HEK293T (cell line): ENCODE measurements around the gene SRGAP1.
"Not testable (repeated sequence)": the region's sequence is repeated elsewhere in the genome, so short reads cannot be mapped to it uniquely, and the experiment has no call there.

Source experiments
- CTCF ChIA-PET: fragments of 350-600 bp; formaldehyde crosslinking; extraction: SDS; loops from one replicate; lab custom pipeline; 2021; ENCODE audit warnings: antibody characterized with exemption, inconsistent platforms; lab: Yijun Ruan, JAX
- POLR2A ChIA-PET: fragments of 350-600 bp; formaldehyde crosslinking; extraction: SDS; loops from one replicate; lab custom pipeline; 2020; ENCODE audit warnings: antibody characterized with exemption, inconsistent platforms; lab: Yijun Ruan, JAX
- DNase-seq: peaks from one replicate; pipeline ENCODE4 v3.0.0; 2012; ENCODE audit warnings: mixed read lengths; ENCODE audit errors: extremely low spot score
- ARNT ChIP-seq: fragments of 450-650 bp; IDR thresholded peaks from 2 replicates; pipeline ENCODE4 v1.6.1; 2017; ENCODE audit warnings: mild to moderate bottlenecking
- BHLHE40 ChIP-seq: fragments of 450-650 bp; IDR thresholded peaks from 2 replicates; pipeline ENCODE4 v1.6.1; 2016; ENCODE audit warnings: mild to moderate bottlenecking, moderate library complexity, borderline replicate concordance
- CTBP1 ChIP-seq: fragments of 450-650 bp; IDR thresholded peaks from 2 replicates; pipeline ENCODE4 v1.6.1; 2016; ENCODE audit warnings: borderline replicate concordance
- ELF4 ChIP-seq: fragments of 450-650 bp; IDR thresholded peaks from 2 replicates; pipeline ENCODE4 v1.6.1; 2017; ENCODE audit warnings: antibody characterized with exemption
- FOXA1 ChIP-seq: fragments of 450-650 bp; IDR thresholded peaks from 2 replicates; pipeline ENCODE4 v1.6.1; 2016; ENCODE audit warnings: mild to moderate bottlenecking
- FOXK2 ChIP-seq: fragments of 450-650 bp; IDR thresholded peaks from 2 replicates; pipeline ENCODE4 v1.6.1; 2016; ENCODE audit warnings: mild to moderate bottlenecking
- FOXM1 ChIP-seq: fragments of 450-650 bp; IDR thresholded peaks from 2 replicates; pipeline ENCODE4 v1.6.1; 2017; ENCODE audit warnings: mild to moderate bottlenecking, borderline replicate concordance
- HDGF ChIP-seq: fragments of 450-650 bp; IDR thresholded peaks from 2 replicates; pipeline ENCODE4 v1.6.1; 2017; ENCODE audit warnings: antibody characterized with exemption, borderline replicate concordance
- L3MBTL2 ChIP-seq: fragments of 450-650 bp; conservative IDR thresholded peaks from 2 replicates; pipeline ENCODE4 v1.6.1; 2016; ENCODE audit warnings: mild to moderate bottlenecking
- LEF1 ChIP-seq: fragments of 450-650 bp; IDR thresholded peaks from 2 replicates; pipeline ENCODE4 v1.6.1; 2017; ENCODE audit warnings: mild to moderate bottlenecking, borderline replicate concordance
- NFRKB ChIP-seq: fragments of 450-650 bp; IDR thresholded peaks from 2 replicates; pipeline ENCODE4 v1.6.1; 2016; ENCODE audit warnings: mild to moderate bottlenecking, moderate library complexity
- PKNOX1 ChIP-seq: fragments of 450-650 bp; IDR thresholded peaks from 2 replicates; pipeline ENCODE4 v1.6.1; 2016
- SP1 ChIP-seq: fragments of 450-650 bp; IDR thresholded peaks from 2 replicates; pipeline ENCODE4 v1.6.1; 2017
- SUZ12 ChIP-seq: fragments of 450-650 bp; IDR thresholded peaks from 2 replicates; pipeline ENCODE4 v1.6.1; 2016; ENCODE audit warnings: mild to moderate bottlenecking
- TARDBP ChIP-seq: fragments of 450-650 bp; IDR thresholded peaks from 2 replicates; pipeline ENCODE4 v1.6.1; 2016
- ZNF384 ChIP-seq: fragments of 450-650 bp; IDR thresholded peaks from 2 replicates; pipeline ENCODE4 v1.6.1; 2016

Gene SRGAP1

GRCh38 chr12:63836046-63836445 is 8.5 kb upstream of the SRGAP1 start:
- no peak for TF ChIP-seq ZNF384
- no peak for TF ChIP-seq ARNT
- no peak for TF ChIP-seq TARDBP
- TF ChIP-seq PKNOX1, result no peak
- TF ChIP-seq NFRKB, result no peak
- TF ChIP-seq CTBP1, result no peak
- TF ChIP-seq FOXA1, result no peak
- TF ChIP-seq LEF1, result no peak
- no peak for TF ChIP-seq FOXK2
- no peak for TF ChIP-seq SUZ12
- TF ChIP-seq BHLHE40, result no peak
- TF ChIP-seq L3MBTL2, result no peak
- no peak for TF ChIP-seq SP1
- TF ChIP-seq FOXM1, result no peak
- TF ChIP-seq HDGF, result no peak
- TF ChIP-seq ELF4, result no peak
- ChIA-PET POLR2A (no interaction called here), CTCF (interaction anchor here (1.0 kb wide), 1 partner anchor 9 kb away, joined by 10 read pairs; no protein-coding TSS in a partner anchor)
- no peak for DNase-seq

DNA sequence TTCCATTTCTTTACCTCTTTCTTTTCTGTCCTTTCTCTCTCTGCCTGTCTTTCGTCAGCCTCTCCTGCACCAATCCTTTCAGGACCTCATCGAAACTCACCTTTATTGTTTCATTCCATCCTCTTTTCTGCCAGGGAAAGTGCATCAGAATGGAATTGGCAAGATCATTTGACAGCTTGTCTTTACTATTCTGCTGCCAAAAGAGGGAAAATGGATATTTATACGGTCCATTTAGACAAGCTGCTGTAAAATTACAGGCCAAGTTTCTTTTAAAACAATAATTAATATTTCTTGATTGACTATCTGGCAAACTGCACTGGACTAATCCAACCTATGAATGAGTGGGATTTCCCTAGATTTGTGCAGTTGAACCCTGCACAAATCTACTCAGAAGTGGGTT is 7.6 kb upstream of the SRGAP1 start:
- CTCF ChIA-PET, result no interaction called here
- POLR2A ChIA-PET, result no interaction called here
- TF ChIP-seq L3MBTL2 (no peak), FOXM1 (no peak), SP1 (no peak), ELF4 (no peak), ARNT (no peak), FOXA1 (no peak), FOXK2 (no peak), LEF1 (no peak), CTBP1 (no peak), SUZ12 (no peak), BHLHE40 (no peak), ZNF384 (no peak), HDGF (no peak)
- DNase-seq, result no peak

DNA sequence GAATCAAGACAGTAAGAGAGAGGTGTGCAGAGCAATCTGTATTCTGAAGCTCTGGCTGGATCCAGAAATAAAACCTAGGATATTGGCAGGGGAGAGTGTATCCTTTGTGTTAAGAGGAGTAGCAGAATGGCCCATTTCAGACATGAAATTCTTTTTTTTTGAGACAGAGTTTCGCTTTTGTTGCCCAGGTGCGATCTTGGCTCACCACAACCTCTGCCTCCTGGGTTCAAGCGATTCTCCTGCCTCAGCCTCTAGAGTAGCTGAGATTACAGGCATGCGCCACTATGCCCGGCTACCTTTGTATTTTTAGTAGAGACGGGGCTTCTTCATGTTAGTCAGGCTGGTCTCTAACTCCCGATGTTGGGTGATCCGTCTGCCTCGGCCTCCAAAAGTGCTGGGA is 6.1 kb upstream of the SRGAP1 start:
- TF ChIP-seq BHLHE40 (no peak), L3MBTL2 (no peak), SP1 (no peak), NFRKB (no peak), ZNF384 (no peak), ELF4 (no peak), FOXA1 (no peak), PKNOX1 (no peak), LEF1 (no peak)
- POLR2A ChIA-PET, result no interaction called here
- CTCF ChIA-PET, result no interaction called here

GRCh38 chr12:63841011-63841410 is 3.5 kb upstream of the SRGAP1 start:
- POLR2A ChIA-PET, result no interaction called here
- CTCF ChIA-PET, result interaction anchor here (1.2 kb wide), 1 partner anchor 416 kb away, joined by 3 read pairs; no protein-coding TSS in a partner anchor
- TF ChIP-seq FOXM1 (no peak), L3MBTL2 (no peak), ELF4 (no peak), ARNT (no peak), BHLHE40 (no peak), FOXK2 (no peak), CTBP1 (no peak), HDGF (no peak), SUZ12 (no peak), LEF1 (no peak), PKNOX1 (no peak), SP1 (no peak), ZNF384 (no peak), TARDBP (no peak), NFRKB (no peak), FOXA1 (no peak)
- no peak for DNase-seq

More for the DNA sequence above, 6.1 kb upstream of the SRGAP1 start:
- DNase-seq, result no peak

GRCh38 chr12:63841571-63841970 is 2.9 kb upstream of the SRGAP1 start:
- ChIA-PET CTCF (interaction anchor here (1.2 kb wide), 1 partner anchor 416 kb away, joined by 3 read pairs; no protein-coding TSS in a partner anchor), POLR2A (no interaction called here)
- no peak for TF ChIP-seq ZNF384
- no peak for TF ChIP-seq FOXK2
- DNase-seq, result no peak

DNA sequence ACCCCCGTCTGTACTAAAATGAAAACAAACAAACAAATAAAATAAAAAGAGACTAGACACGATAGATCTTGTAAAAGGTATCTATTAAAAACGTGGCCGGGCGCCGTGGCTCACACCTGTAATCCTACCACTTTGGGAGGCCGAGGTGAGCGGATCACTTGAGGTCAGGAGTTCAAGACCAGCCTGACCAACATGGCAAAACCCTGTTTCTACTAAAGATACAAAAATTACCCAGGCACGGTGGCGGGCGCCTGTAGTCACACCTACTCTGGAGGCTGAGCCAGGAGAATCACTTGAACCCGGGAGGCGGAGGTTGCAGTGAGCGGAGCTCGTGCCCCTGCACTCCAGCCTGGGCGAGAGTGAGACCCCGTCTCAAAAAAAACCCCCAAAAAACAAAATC is 1.8 kb upstream of the SRGAP1 start:
- DNase-seq, result not testable (repeated sequence)
- ChIA-PET CTCF (interaction anchor here (0.7 kb wide), 1 partner anchor 859 kb away, joined by 3 read pairs; no protein-coding TSS in a partner anchor), POLR2A (interaction anchor here (1.5 kb wide), 1 partner anchor 561 kb away, joined by 5 read pairs; the partner anchor contains the start of gene XPOT)
